Endothelial cell of umbilical vein (primary cell): Measurements from ENCODE around the gene PSTPIP1. TPM values are rescaled to one million over a fixed set of nuclear protein-coding genes. Genes with fewer than 3 reads are reported as not detected.

ENCODE experiments used
- BruUV-seq: library from RNA; stranded (reverse); fragments of 400-500 nt; replicated peaks from 2 replicates; lab custom pipeline; 2021; lab: Mats Ljungman, UMichigan
- CTCF ChIA-PET: fragments of 300-600, 350-600 bp; sonication (Branson Sonifier 250); formaldehyde crosslinking; loops from one replicate; lab custom pipeline; 2021; ENCODE audit warnings: antibody characterized with exemption, inconsistent platforms; lab: Charles Lee
- POLR2A ChIA-PET: fragments of 300-600, 350-600 bp; sonication (Branson Sonifier 250); formaldehyde crosslinking; loops from one replicate; lab custom pipeline; 2021; ENCODE audit warnings: antibody characterized with exemption, inconsistent platforms; lab: Charles Lee
- DNase-seq: peaks from one replicate; pipeline ENCODE4 v3.0.0-alpha.2; 2011; ENCODE audit warnings: low read depth, low spot score
- FAIRE-seq: peaks from 2 replicates; lab custom pipeline; 2011; peaks lifted over from hg19 to GRCh38; lab: Jason Lieb, UNC
- H2AFZ ChIP-seq: 2 replicates; pipeline ENCODE4 v1.6.0; 2012; ENCODE audit warnings: low read depth, low read length, control low read depth, inconsistent platforms
- H3K27ac ChIP-seq: 2 replicates; pipeline ENCODE4 v1.5.1; 2011; ENCODE audit warnings: low read depth, mild to moderate bottlenecking, control low read depth, low read length, moderate library complexity; ENCODE audit not compliant: insufficient read depth
- H3K27me3 ChIP-seq, 2 experiments: 2 replicates each; pipeline versions ENCODE4 v1.6.0 to v1.6.1; 2011; ENCODE audit warnings: low read length in 2 of 2, mixed read lengths in 1 of 2; ENCODE audit not compliant: control insufficient read depth in 2 of 2, insufficient read depth in 2 of 2
- H3K36me3 ChIP-seq, 2 experiments: 2 replicates in 1 of 2; 3 replicates in 1 of 2; pipeline ENCODE4 v1.5.1; 2011; ENCODE audit warnings: low read length in 2 of 2, mild to moderate bottlenecking in 1 of 2, moderate library complexity in 1 of 2; ENCODE audit not compliant: control insufficient read depth in 2 of 2, insufficient read depth in 2 of 2; ENCODE audit errors: extremely low read depth in 1 of 2
- H3K4me1 ChIP-seq: 3 replicates; pipeline ENCODE4 v1.5.1; 2011; ENCODE audit warnings: mild to moderate bottlenecking, low read length; ENCODE audit not compliant: control insufficient read depth, insufficient read depth; ENCODE audit errors: extremely low read depth
- H3K4me2 ChIP-seq: 2 replicates; pipeline ENCODE4 v1.6.1; 2011; ENCODE audit warnings: low read length, control low read depth, mixed read lengths; ENCODE audit not compliant: insufficient read depth
- H3K4me3 ChIP-seq, 3 experiments: fragments of 200-600 bp in 1 of 3; sonication (generic), shearing (Covaris generic) in 1 of 3; replicated peaks in 1 of 3; 2 replicates each; pipeline ENCODE4 v1.5.1; 2011 to 2016; ENCODE audit warnings: control low read depth in 3 of 3, low read length in 3 of 3, mild to moderate bottlenecking in 2 of 3, inconsistent platforms in 1 of 3, low read depth in 1 of 3, moderate library complexity in 1 of 3; ENCODE audit not compliant: insufficient read depth in 1 of 3
- H3K79me2 ChIP-seq: 2 replicates; pipeline ENCODE4 v1.6.0; 2012; ENCODE audit warnings: low read length, inconsistent platforms; ENCODE audit not compliant: control insufficient read depth, insufficient read depth
- H3K9ac ChIP-seq: replicated peaks from 2 replicates; pipeline ENCODE3; 2011; ENCODE audit warnings: low read length, control low read depth; ENCODE audit not compliant: insufficient read depth; ENCODE audit errors: extremely low read depth
- H3K9me1 ChIP-seq: replicated peaks from 3 replicates; pipeline ENCODE4 v1.6.0; 2011; ENCODE audit warnings: mild to moderate bottlenecking, low read length; ENCODE audit not compliant: control insufficient read depth, insufficient read depth; ENCODE audit errors: extremely low read depth
- H3K9me3 ChIP-seq: replicated peaks from 2 replicates; pipeline ENCODE4 v1.5.1; 2012; ENCODE audit warnings: low read length, inconsistent platforms; ENCODE audit not compliant: control insufficient read depth, insufficient read depth
- H4K20me1 ChIP-seq: replicated peaks from 2 replicates; pipeline ENCODE3; 2011; ENCODE audit warnings: mild to moderate bottlenecking, low read length; ENCODE audit not compliant: control insufficient read depth, insufficient read depth; ENCODE audit errors: extremely low read depth
- FOS ChIP-seq: IDR thresholded peaks from 2 replicates; pipeline ENCODE4 v1.6.1; 2011; ENCODE audit warnings: mild to moderate bottlenecking, low read length, moderate library complexity, borderline replicate concordance; ENCODE audit not compliant: insufficient read depth
- JUN ChIP-seq: IDR thresholded peaks from 2 replicates; pipeline ENCODE4 v1.6.1; 2011; ENCODE audit warnings: borderline replicate concordance, low read depth; ENCODE audit not compliant: insufficient read length, insufficient read depth
- MAX ChIP-seq: IDR thresholded peaks from 2 replicates; pipeline ENCODE4 v1.6.1; 2011; ENCODE audit not compliant: insufficient read depth, insufficient read length
- POLR2A ChIP-seq: IDR thresholded peaks from 2 replicates; pipeline ENCODE4 v1.6.1; 2012; ENCODE audit warnings: low read depth, mild to moderate bottlenecking, control low read depth, low read length
- dilution Hi-C: fragments of 300-500 bp; cut with MboI; formaldehyde crosslinking; loops from one replicate; pipeline ENCODE4 v1.15.0; 2019; ENCODE audit warnings: low sequenced_read_pairs; ENCODE audit not compliant: extremely low pct_ligation_motif_present
- intact Hi-C: fragments of 100-400 bp; cut with micrococcal nuclease; formaldehyde crosslinking; loops from one replicate; pipeline ENCODE4 v1.10.0; 2022
- polyA plus RNA-seq, 4 experiments: library from polyadenylated mRNA; depleted of rRNA in 3 of 4; stranded (reverse) in 3 of 4; unstranded in 1 of 4; fragments of >200 nt; gene quantifications; 2 replicates each; pipeline versions ENCODE4 v1.2.1 to v1.2.3, GENCODE V29; 2011 to 2012; ENCODE audit warnings: missing spikeins in 1 of 4
- total RNA-seq: library from RNA; stranded (reverse); gene quantifications from 2 replicates; pipeline ENCODE4 v1.2.3, GENCODE V29; 2021

The PSTPIP1 gene
- total and polyA plus RNA-seq, 2 donors (not counting 3 experiments of a cell fraction or from before 2014, with no cell fraction given) = not detected

- H3K79me2 ChIP-seq = no peaks in the 10 kb centered on the region
- no peaks in the 10 kb centered on the region for H3K36me3 ChIP-seq
- ChIA-PET POLR2A (no interaction called here), CTCF (interaction anchor here (0.8 to 2.1 kb wide), 10 partner anchors 9 to 517 kb away, joined by 3 to 16 read pairs (median 3); no protein-coding TSS in a partner anchor)
- no peaks in the 10 kb centered on the region for H3K9me1 ChIP-seq
- H3K27me3 ChIP-seq = no peaks in the 10 kb centered on the region
- H3K9ac ChIP-seq = no peak overlapping the region
- no peak overlapping the region for H3K4me2 ChIP-seq
- no peak for FAIRE-seq
- H3K9me3 ChIP-seq = no peaks in the 10 kb centered on the region
- dilution Hi-C loops = no loop called here
- H3K4me1 ChIP-seq = peaks cover 11% of the 10 kb centered on the region
- no peak overlapping the region for H2AFZ ChIP-seq
- TF ChIP-seq FOS (no peak), MAX (peak; percentile 41)
- no TSS peak for BruUV-seq
- no peak overlapping the region for H3K27ac ChIP-seq
- H4K20me1 ChIP-seq = no peaks in the 10 kb centered on the region
- intact Hi-C loops = no loop called here
- H3K4me3 ChIP-seq = no peak overlapping the region
- DNase-seq = no peak
These were observed 31.7 kb downstream of the PSTPIP1 start for GRCh38 chr15:77026501-77027110.

- no peak overlapping the region for H3K9ac ChIP-seq
- dilution Hi-C loops (no loop called here), intact Hi-C loops (no loop called here)
- CTCF ChIA-PET = interaction anchor here (0.9 to 2.1 kb wide), 8 partner anchors 10 to 516 kb away, joined by 3 to 16 read pairs (median 4); no protein-coding TSS in a partner anchor
- POLR2A ChIA-PET = no interaction called here
- H3K4me1 ChIP-seq = peaks cover 5% of the 10 kb centered on the region
- no peaks in the 10 kb centered on the region for H3K9me1 ChIP-seq
- DNase-seq = no peak
- no peak overlapping the region for H3K4me2 ChIP-seq
- FAIRE-seq = no peak
- TF ChIP-seq POLR2A (no peak), FOS (no peak), JUN (no peak)
- H3K27me3 ChIP-seq = no peaks in the 10 kb centered on the region
- no TSS peak for BruUV-seq
- H3K4me3 ChIP-seq = no peak overlapping the region
- H3K36me3 ChIP-seq = no peaks in the 10 kb centered on the region
- H3K9me3 ChIP-seq = no peaks in the 10 kb centered on the region
- no peaks in the 10 kb centered on the region for H3K79me2 ChIP-seq
- no peaks in the 10 kb centered on the region for H4K20me1 ChIP-seq
- H3K27ac ChIP-seq = no peak overlapping the region
- H2AFZ ChIP-seq = no peak overlapping the region
These were observed 32.3 kb downstream of the PSTPIP1 start for GRCh38 chr15:77027111-77027696.
